Cardiac muscle cell (in vitro differentiated cells and primary cell): Measurements from ENCODE around the gene BMPR1A. TPM values are rescaled to one million over a fixed set of nuclear protein-coding genes. Genes with fewer than 3 reads are reported as not detected.

Experiments
- DNase-seq, 2 donors: peaks; one replicate each; pipeline versions ENCODE4 v3.0.0 to v3.0.0-alpha.2; 2010 to 2017; ENCODE audit warnings: low read depth in 1 of 2, low spot score in 1 of 2
- H3K27ac ChIP-seq: fragments of 200-600 bp; sonication (generic); 2 replicates; pipeline ENCODE4 v1.5.1; 2016
- H3K27me3 ChIP-seq: fragments of 200-600 bp; sonication (generic); 2 replicates; pipeline ENCODE4 v1.6.0; 2016; ENCODE audit warnings: control low read depth
- H3K36me3 ChIP-seq: fragments of 200-600 bp; sonication (generic); 2 replicates; pipeline ENCODE4 v1.5.1; 2016; ENCODE audit warnings: control low read depth
- H3K4me1 ChIP-seq: fragments of 200-600 bp; sonication (generic); 2 replicates; pipeline ENCODE4 v1.8.1; 2017; ENCODE audit warnings: low read depth, mild to moderate bottlenecking, mixed run types
- H3K4me3 ChIP-seq: fragments of 200-600 bp; sonication (generic); 2 replicates; pipeline ENCODE4 v1.5.1; 2016; ENCODE audit warnings: mild to moderate bottlenecking
- H3K9me3 ChIP-seq: fragments of 200-600 bp; sonication (generic); 2 replicates; pipeline ENCODE4 v1.5.1; 2017; ENCODE audit warnings: low read depth, mild to moderate bottlenecking, control low read depth
- polyA plus RNA-seq: library from polyadenylated mRNA; unstranded; fragments of >200 nt; fragmentation: Nextera tagmentation; extraction: Ambion mirVana; gene quantifications from 2 replicates; pipeline ENCODE4 v1.2.1, GENCODE V29; 2016
- total RNA-seq: library from RNA; depleted of rRNA; stranded (reverse); fragments of >200 nt; gene quantifications from 2 replicates; pipeline ENCODE4 v1.2.3, GENCODE V29; 2016
- TF ChIP-seq, protein P1 (sequence below): IDR thresholded peaks from 2 replicates; pipeline ENCODE4 v1.5.1; 2012; ENCODE audit warnings: low read depth, mild to moderate bottlenecking, low read length

The BMPR1A gene
- total and polyA plus RNA-seq, 2 experiments from 2014 or later: 35.6 to 39.4 TPM

DNA sequence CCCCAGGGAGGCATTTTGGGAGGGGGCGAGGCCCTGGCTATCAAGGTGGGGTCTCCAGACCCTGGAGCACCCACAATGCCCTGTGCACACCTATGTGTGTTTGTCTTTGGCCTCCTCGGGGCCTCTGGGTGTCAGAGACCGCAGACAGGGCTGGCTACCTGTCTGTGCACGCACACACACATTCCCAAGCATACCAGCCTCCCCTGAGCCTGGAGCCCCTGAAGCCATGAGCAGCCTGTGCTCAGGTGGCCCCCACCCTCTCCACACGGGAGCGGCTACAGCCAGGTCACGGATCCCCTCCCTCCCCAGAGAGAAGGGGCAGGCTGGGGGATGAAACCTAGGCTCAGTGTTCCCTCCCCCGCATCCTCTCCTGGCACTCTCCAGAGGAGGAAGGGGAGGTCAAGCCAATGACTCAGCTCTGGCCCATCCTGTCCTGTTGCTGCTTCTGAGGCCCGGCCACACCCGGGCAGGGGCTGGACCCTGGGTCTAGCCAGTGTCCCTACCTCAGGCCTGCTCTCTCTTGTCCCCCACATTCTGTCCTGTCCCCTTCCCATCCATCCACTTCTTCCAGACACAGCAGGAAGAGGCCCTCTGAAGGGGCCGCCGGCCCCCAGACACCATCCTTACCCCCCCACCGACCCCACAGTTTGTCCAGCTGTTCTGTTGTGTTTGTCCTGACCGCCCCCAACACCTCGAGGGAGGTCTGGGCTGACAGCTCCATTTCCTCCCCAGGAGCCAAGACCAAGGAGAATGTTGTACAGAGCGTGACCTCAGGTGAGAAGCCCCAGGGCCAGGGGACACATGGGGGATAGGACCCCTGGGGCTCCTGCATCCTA is 202.7 kb downstream of the BMPR1A start:
- H3K27ac ChIP-seq: peak overlapping the region; percentile 54
- H3K4me1 ChIP-seq: peaks cover 41% of the 10 kb centered on the region
- TF ChIP-seq, protein P1, sequence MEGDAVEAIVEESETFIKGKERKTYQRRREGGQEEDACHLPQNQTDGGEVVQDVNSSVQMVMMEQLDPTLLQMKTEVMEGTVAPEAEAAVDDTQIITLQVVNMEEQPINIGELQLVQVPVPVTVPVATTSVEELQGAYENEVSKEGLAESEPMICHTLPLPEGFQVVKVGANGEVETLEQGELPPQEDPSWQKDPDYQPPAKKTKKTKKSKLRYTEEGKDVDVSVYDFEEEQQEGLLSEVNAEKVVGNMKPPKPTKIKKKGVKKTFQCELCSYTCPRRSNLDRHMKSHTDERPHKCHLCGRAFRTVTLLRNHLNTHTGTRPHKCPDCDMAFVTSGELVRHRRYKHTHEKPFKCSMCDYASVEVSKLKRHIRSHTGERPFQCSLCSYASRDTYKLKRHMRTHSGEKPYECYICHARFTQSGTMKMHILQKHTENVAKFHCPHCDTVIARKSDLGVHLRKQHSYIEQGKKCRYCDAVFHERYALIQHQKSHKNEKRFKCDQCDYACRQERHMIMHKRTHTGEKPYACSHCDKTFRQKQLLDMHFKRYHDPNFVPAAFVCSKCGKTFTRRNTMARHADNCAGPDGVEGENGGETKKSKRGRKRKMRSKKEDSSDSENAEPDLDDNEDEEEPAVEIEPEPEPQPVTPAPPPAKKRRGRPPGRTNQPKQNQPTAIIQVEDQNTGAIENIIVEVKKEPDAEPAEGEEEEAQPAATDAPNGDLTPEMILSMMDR: no peak
- peak in 1 of 2 donors; percentile 80 for DNase-seq
- no peaks in the 10 kb centered on the region for H3K27me3 ChIP-seq
- no peaks in the 10 kb centered on the region for H3K36me3 ChIP-seq
- H3K4me3 ChIP-seq: no peak overlapping the region
- H3K9me3 ChIP-seq: no peaks in the 10 kb centered on the region

DNA sequence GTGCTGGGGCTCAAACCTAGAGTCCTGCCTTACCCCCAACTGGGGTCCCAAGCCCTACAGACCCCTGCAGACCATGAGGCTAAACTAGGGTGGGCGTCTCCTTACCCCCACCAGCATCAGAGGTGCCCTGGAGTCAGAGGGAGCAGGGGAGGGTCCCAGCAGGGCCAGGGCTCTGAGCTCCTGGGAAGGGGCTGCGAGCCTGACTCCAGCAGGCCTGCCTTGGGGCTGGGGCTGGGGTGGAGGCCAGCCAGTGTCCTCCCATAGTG is 203.3 kb downstream of the BMPR1A start:
- no peak for DNase-seq
- Histone ChIP-seq H3K27me3 (no peaks in the 10 kb centered on the region), H3K27ac (no peak overlapping the region), H3K36me3 (no peaks in the 10 kb centered on the region), H3K9me3 (no peaks in the 10 kb centered on the region), H3K4me3 (no peak overlapping the region), H3K4me1 (peaks cover 40% of the 10 kb centered on the region)
- TF ChIP-seq, protein P1: no peak

DNA sequence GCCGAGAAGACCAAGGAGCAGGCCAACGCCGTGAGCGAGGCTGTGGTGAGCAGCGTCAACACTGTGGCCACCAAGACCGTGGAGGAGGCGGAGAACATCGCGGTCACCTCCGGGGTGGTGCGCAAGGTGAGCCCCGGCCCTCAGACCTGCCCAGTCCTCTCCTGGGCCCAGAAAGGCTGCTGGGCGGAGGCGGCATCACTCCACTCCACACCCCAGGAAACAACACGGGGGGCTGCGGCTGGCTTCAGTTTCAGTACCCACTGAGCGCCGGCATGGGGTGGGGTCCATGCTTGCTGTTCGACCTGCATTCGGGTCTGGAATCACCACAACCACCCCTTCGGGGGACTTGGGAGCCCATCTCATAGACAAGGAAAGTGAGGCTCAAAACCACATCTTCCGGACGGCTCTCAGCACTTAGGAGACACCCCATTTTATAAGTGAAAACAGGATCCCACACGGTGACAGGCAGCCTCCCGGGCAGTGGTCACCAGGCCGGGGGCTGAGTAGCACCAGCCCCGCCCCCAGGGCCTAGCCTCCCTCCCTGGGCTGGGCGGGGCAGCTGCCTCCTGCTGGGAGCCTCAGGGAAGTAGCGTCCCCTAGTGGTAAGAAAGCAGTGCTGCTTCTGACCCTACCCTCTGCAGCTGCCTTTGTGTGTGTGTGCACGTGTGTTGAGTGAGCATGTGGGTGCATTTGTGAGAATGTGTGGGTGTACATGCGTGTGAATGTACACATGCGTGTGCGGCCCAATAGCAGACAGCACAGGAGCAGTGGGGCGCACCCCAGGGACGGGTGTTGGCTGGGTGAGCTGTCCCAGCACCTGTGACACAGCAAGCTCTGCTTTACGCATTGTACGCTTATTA is 203.8 kb downstream of the BMPR1A start:
- TF ChIP-seq, protein P1: peak; percentile 98
- H3K27ac ChIP-seq: no peak overlapping the region
- H3K9me3 ChIP-seq: no peaks in the 10 kb centered on the region
- no peak overlapping the region for H3K4me3 ChIP-seq
- peaks cover 34% of the 10 kb centered on the region for H3K4me1 ChIP-seq
- H3K27me3 ChIP-seq: no peaks in the 10 kb centered on the region
- peak; percentile 81 to 85 for DNase-seq
- no peaks in the 10 kb centered on the region for H3K36me3 ChIP-seq

DNA sequence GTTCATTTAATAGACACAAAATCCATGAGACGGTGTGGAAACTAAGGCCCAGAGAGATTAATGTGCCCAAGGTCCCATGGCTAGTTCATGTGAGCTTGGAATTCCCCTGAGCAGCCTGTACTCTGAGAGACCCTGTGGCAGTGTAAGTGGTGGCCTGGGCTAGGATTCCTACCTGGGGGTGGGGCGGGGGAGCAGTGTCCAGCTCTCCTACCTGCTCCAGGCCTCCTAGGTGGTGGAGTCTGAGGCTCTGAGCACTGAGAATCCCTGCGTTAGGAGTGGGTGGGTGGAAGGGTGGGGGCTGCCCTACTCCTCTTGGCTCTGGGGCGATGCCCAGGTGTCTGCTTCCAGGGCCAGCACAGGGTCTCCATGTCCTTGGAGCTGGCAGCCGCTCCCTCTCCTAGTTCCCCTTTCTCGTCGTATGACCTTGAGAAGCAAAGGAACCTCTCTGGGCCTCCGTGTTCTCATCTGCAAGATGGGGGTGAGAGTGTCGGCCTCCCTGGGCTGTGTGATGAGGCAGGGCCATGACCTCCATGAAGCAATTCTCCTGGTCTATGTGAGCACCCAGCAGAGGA is 204.5 kb downstream of the BMPR1A start:
- H3K4me1 ChIP-seq: peaks cover 27% of the 10 kb centered on the region
- H3K36me3 ChIP-seq: no peaks in the 10 kb centered on the region
- no peak overlapping the region for H3K27ac ChIP-seq
- H3K9me3 ChIP-seq: no peaks in the 10 kb centered on the region
- TF ChIP-seq, protein P1: no peak
- no peaks in the 10 kb centered on the region for H3K27me3 ChIP-seq
- H3K4me3 ChIP-seq: no peak overlapping the region
- no peak for DNase-seq

DNA sequence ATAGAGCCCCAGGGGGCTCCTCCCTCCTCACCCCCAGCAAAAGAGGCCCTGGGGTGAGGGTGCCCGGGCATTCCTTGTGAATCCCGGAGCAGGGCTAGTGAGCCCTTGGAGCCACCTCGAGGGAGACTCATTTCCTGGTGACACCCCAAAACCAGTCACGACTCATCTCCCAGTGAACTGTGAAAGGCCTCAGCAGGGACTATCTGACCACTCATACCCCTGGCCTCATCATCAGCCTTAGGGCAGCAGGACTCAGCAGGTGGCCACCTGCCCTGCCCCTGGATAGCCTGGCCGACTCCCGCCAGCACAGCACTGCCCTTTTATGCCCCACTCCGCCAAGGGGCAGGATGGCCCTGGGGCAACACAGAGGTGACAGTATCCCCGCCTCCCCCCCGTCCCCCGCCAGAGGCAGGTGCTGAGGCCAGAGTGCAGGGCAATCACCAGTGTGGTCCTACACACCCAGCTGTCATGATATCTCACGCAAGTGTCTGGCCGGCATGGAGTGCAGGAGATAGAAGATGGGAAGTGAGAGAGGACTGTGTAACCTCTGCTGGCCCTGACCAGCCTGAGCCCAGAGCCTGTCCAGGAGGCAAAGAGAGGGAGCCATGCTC is 205.2 kb downstream of the BMPR1A start:
- Histone ChIP-seq H3K4me1 (peaks cover 22% of the 10 kb centered on the region), H3K27ac (no peak overlapping the region), H3K36me3 (no peaks in the 10 kb centered on the region), H3K27me3 (no peaks in the 10 kb centered on the region), H3K9me3 (no peaks in the 10 kb centered on the region), H3K4me3 (no peak overlapping the region)
- no peak for DNase-seq
- TF ChIP-seq, protein P1: no peak
